ENCODE results near the gene WWC1.

GRCh38 chr5:168356171-168356570 lies 64.7 kb downstream of the WWC1 start:
- TF ChIP-seq ATF2 (IDR thresholded peaks at IDR 0.05; ENCODE audit: low read length) (no peak), EP300 (IDR thresholded peaks at IDR 0.05; ENCODE audit: borderline replicate concordance in 1 of 2, control insufficient read depth in 1 of 2, low read depth in 2 of 2, low read length in 2 of 2) (no peak), FOXM1 (IDR thresholded peaks at IDR 0.05; ENCODE audit: low read depth, low read length) (no peak), NR2C2 (IDR thresholded peaks at IDR 0.05; ENCODE audit: borderline replicate concordance, control insufficient read depth, insufficient read length, low read depth) (no peak), MXI1 (IDR thresholded peaks at IDR 0.05; ENCODE audit: low read depth, low read length) (no peak), IRF3 (IDR thresholded peaks at IDR 0.05) (no peak), BCL11A (IDR thresholded peaks at IDR 0.05; ENCODE audit: low read depth, low read length) (no peak), ZBTB33 (IDR thresholded peaks at IDR 0.05) (no peak), POLR2AphosphoS2 (IDR thresholded peaks at IDR 0.05; ENCODE audit: low read depth, low read length) (no peak), CTCF (IDR thresholded peaks at IDR 0.05 in 2 of 3, conservative IDR thresholded peaks at IDR 0.05 in 1 of 3; ENCODE audit: control insufficient read depth in 2 of 3, extremely low read depth in 1 of 3, insufficient read depth in 1 of 3, low read depth in 3 of 3, low read length in 3 of 3) (no peak), ZBED1 (IDR thresholded peaks at IDR 0.05; ENCODE audit: borderline replicate concordance) (no peak), TCF3 (IDR thresholded peaks at IDR 0.05; ENCODE audit: borderline replicate concordance, insufficient read depth, low read depth, low read length) (no peak), RBBP5 (conservative IDR thresholded peaks at IDR 0.05) (no peak)
